HG03103 (cell line): ENCODE data around the gene CDK8.
"Not testable (repeated sequence)": the region's sequence is repeated elsewhere in the genome, so short reads cannot be mapped to it uniquely, and the experiment has no call there.

ENCODE experiments used
- ATAC-seq: cut with Tn5 transposase; IDR thresholded peaks from one replicate; pipeline ENCODE4 v1.9.1; 2021; ENCODE audit warnings: low read depth; ENCODE audit not compliant: unreplicated experiment

CDK8 gene

DNA sequence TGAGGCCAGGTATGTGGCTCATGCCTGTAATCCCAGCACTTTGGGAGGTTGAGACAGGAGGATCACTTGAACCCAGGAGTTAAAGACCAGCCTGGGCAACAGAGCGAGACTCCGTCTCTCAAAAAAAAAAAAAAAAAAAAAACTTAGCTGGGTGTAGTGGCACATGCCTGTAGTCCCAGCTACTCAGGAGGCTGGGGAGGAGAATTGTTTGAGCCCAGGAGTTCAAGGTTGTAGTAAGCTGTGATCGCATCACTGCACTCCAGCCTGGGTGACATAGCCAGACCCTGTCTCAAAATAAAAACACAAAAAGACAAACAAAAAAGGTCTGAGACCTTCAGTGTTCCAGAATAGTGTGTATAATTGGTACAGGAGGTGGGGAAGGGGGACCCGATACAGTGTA is 1.9 kb upstream of the CDK8 start:
- not testable (repeated sequence) for ATAC-seq

DNA sequence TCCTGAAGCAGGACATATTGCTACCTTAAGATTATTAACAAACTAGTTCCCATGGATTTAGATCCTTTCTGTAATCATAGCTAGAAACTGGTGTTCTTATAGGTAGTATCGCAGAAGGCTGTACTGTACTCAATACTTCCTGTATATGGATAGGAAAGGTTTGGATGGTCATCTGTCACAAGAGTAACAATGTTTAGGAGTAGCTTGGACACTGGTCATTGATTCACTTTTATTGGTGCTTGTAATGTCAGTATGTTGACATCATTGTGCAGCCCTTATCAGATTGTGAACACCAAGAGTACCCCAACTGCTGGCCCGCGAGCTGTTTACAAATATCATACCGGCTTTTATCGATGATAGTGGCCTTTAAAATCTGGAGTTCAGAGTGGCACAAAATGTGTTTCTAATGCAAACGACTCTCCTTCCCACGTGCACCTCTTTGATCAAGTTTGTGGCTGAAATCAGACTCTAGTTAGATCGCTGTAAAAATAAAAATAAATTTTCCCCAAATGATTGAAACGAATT is 605 bp upstream of the CDK8 start:
- ATAC-seq = no peak

DNA sequence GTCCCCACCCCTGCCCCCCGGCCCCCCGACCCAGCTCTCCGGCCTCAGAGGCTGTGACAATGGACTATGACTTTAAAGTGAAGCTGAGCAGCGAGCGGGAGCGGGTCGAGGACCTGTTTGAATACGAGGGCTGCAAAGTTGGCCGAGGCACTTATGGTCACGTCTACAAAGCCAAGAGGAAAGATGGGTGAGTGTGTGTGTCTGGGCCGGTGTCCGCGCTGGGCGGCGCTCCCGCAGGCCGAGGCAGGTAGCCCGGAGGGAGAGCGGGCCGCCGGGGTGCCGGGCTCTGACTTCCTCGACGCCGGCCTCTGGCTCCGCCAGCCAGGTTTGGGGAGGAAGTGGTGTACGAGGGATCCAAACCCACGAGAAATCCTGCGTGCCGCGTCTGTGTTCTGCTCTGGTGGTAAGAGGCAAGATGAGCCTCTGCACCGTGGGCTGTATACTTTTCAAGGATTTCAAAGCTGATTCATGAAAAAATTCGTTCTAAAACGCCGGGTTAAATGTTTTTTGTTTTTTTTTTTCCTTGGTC is 718 bp downstream of the CDK8 start:
- ATAC-seq = peak; percentile 32

- no peak for ATAC-seq
These were observed 1.2 kb downstream of the CDK8 start for GRCh38 chr13:26255115-26255514.

GRCh38 chr13:26255691-26256277 is 1.9 kb downstream of the CDK8 start:
- ATAC-seq = no peak

- no peak for ATAC-seq
These were observed 3.1 kb downstream of the CDK8 start for GRCh38 chr13:26257049-26257448.

GRCh38 chr13:26259634-26260033 is 5.7 kb downstream of the CDK8 start:
- no peak for ATAC-seq

DNA sequence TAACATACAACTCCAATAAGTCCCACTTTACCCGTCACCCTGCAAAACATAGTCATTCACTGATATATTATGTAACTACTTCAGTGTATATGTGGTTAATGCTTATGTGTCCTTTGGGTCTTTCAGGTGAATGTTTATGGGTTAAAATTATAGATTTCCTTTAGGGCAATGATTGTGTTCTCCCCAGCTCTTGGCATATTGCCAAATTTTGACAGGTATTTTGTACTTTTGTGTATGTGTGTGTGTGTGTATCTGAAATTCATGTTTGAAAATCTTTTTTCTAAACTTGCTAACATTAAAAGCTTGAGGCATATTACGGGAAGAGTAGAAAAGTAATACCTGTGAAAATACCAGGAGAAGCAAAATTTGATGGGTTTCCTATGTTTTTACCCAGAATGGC is 8.2 kb downstream of the CDK8 start:
- ATAC-seq = no peak

GRCh38 chr13:26266311-26266710 is 12.4 kb downstream of the CDK8 start:
- ATAC-seq = no peak

DNA sequence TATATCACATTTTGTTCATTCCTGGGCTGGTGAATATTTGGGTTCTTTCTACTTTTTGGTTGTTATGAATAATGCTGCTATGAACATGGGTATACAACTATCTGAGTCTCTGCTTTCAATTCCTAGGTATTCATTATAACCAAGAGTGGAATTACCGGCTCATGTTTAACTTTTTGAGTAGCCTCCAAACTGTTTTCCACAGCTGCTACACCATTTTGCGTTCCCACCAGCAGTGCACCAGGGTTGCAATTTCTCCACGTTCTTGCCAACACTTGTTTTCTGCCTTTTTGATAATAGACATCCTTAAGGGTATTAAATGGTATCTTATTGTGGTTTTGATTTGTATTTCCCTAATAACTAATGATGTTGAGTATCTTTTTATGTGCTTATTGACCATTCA is 16.8 kb downstream of the CDK8 start:
- no peak for ATAC-seq

- ATAC-seq = no peak
These were observed 18.7 kb downstream of the CDK8 start for GRCh38 chr13:26272621-26273020.

GRCh38 chr13:26280295-26280694 is 26.4 kb downstream of the CDK8 start:
- ATAC-seq = no peak

DNA sequence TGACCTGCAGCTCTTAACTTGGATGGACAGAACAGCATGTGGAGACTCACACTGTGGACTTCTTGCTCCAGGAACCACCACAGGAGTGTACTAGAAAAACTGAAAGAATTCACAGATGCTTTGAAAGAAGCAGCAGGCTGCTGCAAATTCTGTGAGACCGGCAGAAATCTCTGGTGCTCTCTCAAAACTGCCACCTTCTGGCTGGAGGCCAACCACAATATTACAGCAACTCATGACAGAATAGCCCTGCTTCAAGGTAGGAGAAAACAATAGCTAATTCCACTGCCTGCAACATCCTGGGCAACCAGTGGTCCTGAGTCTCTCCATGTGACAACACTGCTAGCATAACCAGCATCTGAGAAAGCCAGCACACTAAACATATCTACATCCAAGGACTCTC is 26.9 kb downstream of the CDK8 start:
- no peak for ATAC-seq

- ATAC-seq = not testable (repeated sequence)
These were observed 32.0 kb downstream of the CDK8 start for GRCh38 chr13:26285911-26286310.

GRCh38 chr13:26288838-26289237 is 34.9 kb downstream of the CDK8 start:
- not testable (repeated sequence) for ATAC-seq

GRCh38 chr13:26295812-26296211 is 41.9 kb downstream of the CDK8 start:
- ATAC-seq = no peak

DNA sequence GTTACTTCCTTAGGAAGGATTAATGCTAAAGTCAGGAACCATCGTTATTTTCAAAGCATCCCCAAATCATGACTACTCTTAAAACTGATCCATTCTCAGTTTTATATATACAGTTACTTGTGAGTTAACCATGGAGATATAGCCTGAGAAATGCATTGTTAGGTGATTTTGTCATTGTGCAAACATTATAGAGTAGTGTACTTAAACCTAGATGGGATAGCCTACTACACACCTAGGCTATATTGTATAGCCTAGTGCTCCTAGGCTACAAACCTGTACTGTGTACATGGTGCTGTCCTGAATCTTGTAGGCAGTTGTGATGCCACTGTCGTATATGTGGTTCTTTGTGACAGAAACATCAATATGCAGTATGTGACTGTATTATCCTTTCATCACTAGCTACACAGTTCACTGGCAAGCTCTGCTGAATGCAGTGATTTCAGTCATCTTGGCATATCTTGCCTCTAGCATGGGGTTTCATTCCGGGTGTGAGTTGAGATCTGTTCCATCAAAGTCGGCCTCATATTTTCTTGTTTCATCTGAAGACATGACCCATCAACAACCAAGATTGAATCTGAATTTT is 45.3 kb downstream of the CDK8 start:
- ATAC-seq = no peak

DNA sequence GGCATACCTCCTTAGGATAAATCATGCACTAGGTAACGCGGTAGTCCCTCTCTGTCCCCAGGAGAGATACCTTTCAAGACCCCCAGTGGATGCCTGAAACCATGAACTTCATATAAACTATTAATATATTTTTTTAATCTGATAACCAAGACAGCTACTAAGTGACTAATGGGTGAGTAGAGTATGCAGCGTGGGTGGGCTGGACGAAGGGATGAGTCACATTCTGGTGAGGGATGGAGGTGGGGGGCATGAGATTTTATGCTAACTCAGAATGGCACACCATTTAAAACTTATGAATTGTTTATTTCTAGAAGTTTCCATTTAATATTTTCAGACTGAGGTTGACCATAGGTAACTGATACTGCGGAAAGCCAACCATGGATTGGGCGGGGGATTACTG is 46.2 kb downstream of the CDK8 start:
- ATAC-seq = no peak

DNA sequence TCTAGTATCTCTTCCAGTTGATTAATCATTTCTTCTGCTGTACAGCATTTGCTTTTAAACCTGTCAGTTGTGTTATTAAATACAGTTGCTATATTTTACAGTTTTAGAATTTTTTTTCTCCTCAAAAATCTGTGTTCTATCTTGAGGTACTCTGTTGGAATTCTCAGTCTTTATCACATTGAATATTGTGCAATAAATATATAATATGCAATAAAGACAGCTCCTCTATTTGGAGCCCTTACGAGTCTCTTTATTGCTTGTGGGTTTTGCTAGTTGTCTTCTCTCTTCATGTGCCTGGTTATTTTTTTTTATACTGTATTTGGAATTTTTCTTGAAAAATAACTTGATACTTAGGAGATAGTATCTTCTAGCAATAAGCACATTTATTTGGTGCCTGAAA is 51.7 kb downstream of the CDK8 start:
- no peak for ATAC-seq

GRCh38 chr13:26307701-26308100 is 53.8 kb downstream of the CDK8 start:
- no peak for ATAC-seq

DNA sequence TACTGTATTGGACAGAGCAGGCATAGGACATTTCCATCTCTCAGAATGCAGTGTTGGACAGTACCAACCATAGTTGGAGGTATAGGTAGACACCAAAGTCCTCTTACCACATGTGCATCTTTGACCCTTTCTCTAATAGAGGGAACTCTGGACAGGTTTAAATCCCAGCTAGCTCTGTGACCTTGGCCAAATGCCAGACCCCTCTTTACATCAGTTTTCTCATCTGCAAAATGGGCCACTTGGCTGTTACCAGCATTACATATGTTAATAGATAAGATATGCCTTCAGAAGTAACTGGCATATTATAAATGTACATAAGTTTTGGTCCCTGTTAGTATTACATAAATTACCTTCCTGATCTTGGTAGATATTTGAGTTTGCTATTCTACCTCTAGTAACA is 54.3 kb downstream of the CDK8 start:
- ATAC-seq = no peak

GRCh38 chr13:26308836-26309235 is 54.9 kb downstream of the CDK8 start:
- ATAC-seq = no peak
